Neural cell (in vitro differentiated cells): ENCODE data around the gene MYRF. TPM values are rescaled to one million over a fixed set of nuclear protein-coding genes. Genes with fewer than 3 reads are reported as not detected.

Source experiments
- H2AFZ ChIP-seq: fragments of 200-600, 300-800 bp; sonication (generic), shearing (Covaris generic); 2 replicates; pipeline ENCODE4 v1.6.0; 2014; ENCODE audit warnings: low read depth, mild to moderate bottlenecking, antibody characterized with exemption, low read length, moderate library complexity
- H3F3A ChIP-seq: fragments of 200-600 bp; shearing (Covaris generic); 2 replicates; pipeline ENCODE4 v1.6.1; 2016; ENCODE audit warnings: mild to moderate bottlenecking, moderate library complexity, mixed read lengths, antibody characterized with exemption, low read length; ENCODE audit not compliant: insufficient read depth, poor library complexity, severe bottlenecking
- H3K27ac ChIP-seq: fragments of 200-600, 300-800 bp; sonication (generic), shearing (Covaris generic); 2 replicates; pipeline ENCODE4 v1.5.1; 2014; ENCODE audit warnings: mild to moderate bottlenecking, low read length, moderate library complexity
- H3K27me3 ChIP-seq: fragments of 300-800, 200-600 bp; sonication (generic), shearing (Covaris generic); 2 replicates; pipeline ENCODE4 v1.6.0; 2014; ENCODE audit warnings: mild to moderate bottlenecking, low read depth, low read length, moderate library complexity; ENCODE audit not compliant: insufficient read depth
- H3K36me3 ChIP-seq: fragments of 300-800, 200-600 bp; sonication (generic), shearing (Covaris generic); 2 replicates; pipeline ENCODE4 v1.5.1; 2014; ENCODE audit warnings: mild to moderate bottlenecking, antibody characterized with exemption, low read length, moderate library complexity; ENCODE audit not compliant: insufficient read depth
- H3K4me2 ChIP-seq: fragments of 300-800, 200-600 bp; sonication (generic), shearing (Covaris generic); 2 replicates; pipeline ENCODE4 v1.6.0; 2014; ENCODE audit warnings: mild to moderate bottlenecking, low read length
- H3K4me3 ChIP-seq: fragments of 300-800, 200-600 bp; sonication (generic), shearing (Covaris generic); 2 replicates; pipeline ENCODE4 v1.5.1; 2014; ENCODE audit warnings: mild to moderate bottlenecking, low read length, moderate library complexity
- H3K79me2 ChIP-seq: fragments of 200-600 bp; shearing (Covaris generic); replicated peaks from 2 replicates; pipeline ENCODE4 v1.6.0; 2014; ENCODE audit warnings: mild to moderate bottlenecking, low read length, moderate library complexity; ENCODE audit not compliant: insufficient read depth
- H3K9ac ChIP-seq: fragments of 300-800, 200-600 bp; sonication (generic), shearing (Covaris generic); 2 replicates; pipeline ENCODE4 v1.6.1; 2016; ENCODE audit warnings: mild to moderate bottlenecking, low read length, mixed read lengths
- H3K9me2 ChIP-seq: fragments of 200-600 bp; shearing (Covaris generic); 2 replicates; pipeline ENCODE4 v1.6.1; 2016; ENCODE audit warnings: mild to moderate bottlenecking, low read length, mixed read lengths; ENCODE audit not compliant: insufficient read depth
- H3K9me3 ChIP-seq: fragments of 200-600, 300-800 bp; sonication (generic), shearing (Covaris generic); 2 replicates; pipeline ENCODE4 v1.6.1; 2016; ENCODE audit warnings: mild to moderate bottlenecking, mixed run types, low read length, moderate library complexity, mixed read lengths
- H4K20me1 ChIP-seq: fragments of 200-600 bp; shearing (Covaris generic); 2 replicates; pipeline ENCODE4 v1.6.1; 2016; ENCODE audit warnings: mild to moderate bottlenecking, mixed run types; ENCODE audit not compliant: insufficient read depth
- CTCF ChIP-seq: fragments of 450-650 bp; IDR thresholded peaks from 2 replicates; pipeline ENCODE4 v1.5.1; 2014; ENCODE audit warnings: antibody characterized with exemption, mild to moderate bottlenecking, moderate library complexity; ENCODE audit not compliant: poor library complexity, severe bottlenecking
- MXI1 ChIP-seq: fragments of 450-650 bp; conservative IDR thresholded peaks from 2 replicates; pipeline ENCODE4 v1.6.1; 2014; ENCODE audit warnings: antibody characterized with exemption, mild to moderate bottlenecking; ENCODE audit not compliant: poor library complexity, severe bottlenecking
- RAD21 ChIP-seq: fragments of 450-650 bp; conservative IDR thresholded peaks from 2 replicates; pipeline ENCODE4 v1.6.1; 2014; ENCODE audit warnings: antibody characterized with exemption, mild to moderate bottlenecking, moderate library complexity
- REST ChIP-seq: IDR thresholded peaks from 2 replicates; pipeline ENCODE4 v1.6.1; 2012; ENCODE audit warnings: borderline replicate concordance
- TAF1 ChIP-seq: IDR thresholded peaks from 2 replicates; pipeline ENCODE4 v1.6.1; 2012; ENCODE audit warnings: low read depth
- polyA plus RNA-seq: library from polyadenylated mRNA; depleted of rRNA; stranded (reverse); fragments of >200 nt; gene quantifications from 2 replicates; pipeline ENCODE4 v1.2.3, GENCODE V29; 2014

MYRF gene
- polyA plus RNA-seq, 1 donor from 2014 or later = 0.16 TPM

DNA sequence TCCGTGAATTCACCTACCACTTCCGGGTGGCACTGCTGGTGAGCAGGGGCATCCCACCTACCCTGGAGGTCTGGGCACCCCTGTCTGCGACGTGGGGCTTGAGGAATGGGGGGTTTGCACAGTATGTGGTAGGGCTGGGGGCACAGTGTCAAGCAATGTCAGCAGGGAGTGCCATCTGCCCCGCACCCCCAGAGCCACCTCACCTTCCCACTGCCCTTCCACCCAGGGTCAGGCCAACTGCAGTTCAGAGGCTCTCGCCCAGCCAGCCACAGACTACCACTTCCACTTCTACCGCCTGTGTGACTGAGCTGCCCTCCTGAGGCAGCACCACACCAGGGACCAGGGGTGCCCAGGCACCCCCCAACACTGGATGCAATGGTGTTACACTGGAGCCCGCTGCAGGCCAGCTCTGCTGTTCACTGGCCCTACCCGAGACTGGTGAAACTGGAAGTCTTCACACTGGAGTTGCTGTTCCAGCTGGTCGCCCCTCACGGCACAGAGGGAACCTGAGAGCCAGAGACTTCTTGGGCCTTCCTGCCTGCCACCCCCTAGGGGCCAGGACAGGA lies 33.5 kb downstream of the MYRF start:
- Histone ChIP-seq H3K79me2 (peaks cover 4% of the 10 kb centered on the region), H3K27ac (no peak overlapping the region), H3K36me3 (no peaks in the 10 kb centered on the region), H3K9me2 (no peaks in the 10 kb centered on the region), H3K4me2 (no peak overlapping the region), H3F3A (no peaks in the 10 kb centered on the region), H3K9ac (no peak overlapping the region), H2AFZ (no peak overlapping the region), H3K9me3 (no peaks in the 10 kb centered on the region), H3K27me3 (no peaks in the 10 kb centered on the region), H3K4me3 (no peak overlapping the region), H4K20me1 (no peaks in the 10 kb centered on the region)
- TF ChIP-seq MXI1 (no peak), TAF1 (no peak), REST (no peak), CTCF (no peak)

- Histone ChIP-seq H3K4me2 (no peak overlapping the region), H2AFZ (no peak overlapping the region), H3F3A (no peaks in the 10 kb centered on the region), H3K27ac (no peak overlapping the region), H3K27me3 (no peaks in the 10 kb centered on the region), H3K79me2 (peaks cover 10% of the 10 kb centered on the region), H4K20me1 (no peaks in the 10 kb centered on the region), H3K36me3 (no peaks in the 10 kb centered on the region), H3K9me2 (no peaks in the 10 kb centered on the region), H3K9ac (no peak overlapping the region), H3K4me3 (no peak overlapping the region), H3K9me3 (no peaks in the 10 kb centered on the region)
- TF ChIP-seq TAF1 = no peak
- TF ChIP-seq CTCF = peak; percentile 45
- TF ChIP-seq RAD21 = peak; percentile 48
Measured at GRCh38 chr11:61787928-61788491, 35.6 kb downstream of the MYRF start.
